ENCODE data around the gene HHAT.

GRCh38 chr1:210617293-210617692 lies 288.6 kb downstream of the HHAT start:
- no peak for TF ChIP-seq GATA1 (IDR thresholded peaks at IDR 0.05; ENCODE audit: low read depth, low read length)
- TF ChIP-seq POLR2A (IDR thresholded peaks at IDR 0.05; ENCODE audit: low read length), result no peak
